Left lobe of liver (tissue), 2 donors: ENCODE results near the gene MADD. TPM values are rescaled to one million over a fixed set of nuclear protein-coding genes. Genes with fewer than 3 reads are reported as not detected.

Experiments used
- ATAC-seq: fragments of 200-7000 bp; cut with Tn5 transposase; one replicate; pipeline ENCODE4 v1.9.1; 2020; ENCODE audit warnings: mild to moderate bottlenecking, moderate library complexity
- DNase-seq: peaks from one replicate; pipeline ENCODE4 v3.0.0-alpha.2; 2020; ENCODE audit warnings: low spot score
- total RNA-seq: library from RNA; stranded (reverse); gene quantifications from one replicate; pipeline ENCODE4 v1.2.1, GENCODE V29; 2021
- donor health status: DM: no; HTN: no; CAD: no; lungs with moderate emphysema.
- donor health status: DM: no; HTN: yes; CAD: no.

MADD gene
- total RNA-seq, 1 donor from 2014 or later: 24.4 TPM

GRCh38 chr11:47355283-47356128, 85.6 kb downstream of the MADD start:
- ATAC-seq: peak; percentile 97
- DNase-seq: peak; percentile 95

- ATAC-seq: no peak
- no peak for DNase-seq
Measured at GRCh38 chr11:47356129-47356997, 86.4 kb downstream of the MADD start.

- DNase-seq: no peak
Measured at GRCh38 chr11:47356998-47357329, 87.0 kb downstream of the MADD start.

GRCh38 chr11:47357985-47358730, 88.2 kb downstream of the MADD start:
- DNase-seq: no peak
- ATAC-seq: no peak

More at GRCh38 chr11:47356998-47357329, 87.0 kb downstream of the MADD start:
- no peak for ATAC-seq

- no peak for ATAC-seq
- DNase-seq: no peak
Measured at GRCh38 chr11:47358731-47359051, 88.8 kb downstream of the MADD start.

GRCh38 chr11:47359162-47359561, 89.2 kb downstream of the MADD start:
- ATAC-seq (no peak), DNase-seq (no peak)

GRCh38 chr11:47359586-47359985, 89.7 kb downstream of the MADD start:
- DNase-seq (no peak), ATAC-seq (no peak)

- ATAC-seq (no peak), DNase-seq (no peak)
Measured at GRCh38 chr11:47360341-47360740, 90.4 kb downstream of the MADD start.

GRCh38 chr11:47361419-47361818, 91.5 kb downstream of the MADD start:
- DNase-seq (no peak), ATAC-seq (no peak)

GRCh38 chr11:47366020-47366490, 96.1 kb downstream of the MADD start:
- ATAC-seq: no peak

GRCh38 chr11:47369676-47370075, 99.7 kb downstream of the MADD start:
- ATAC-seq (no peak), DNase-seq (no peak)

More at GRCh38 chr11:47366020-47366490, 96.1 kb downstream of the MADD start:
- DNase-seq: no peak

- DNase-seq: no peak
- ATAC-seq: no peak
Measured at GRCh38 chr11:47372422-47372821, 102.5 kb downstream of the MADD start.

- DNase-seq: peak; percentile 83
- ATAC-seq: peak; percentile 92
Measured at GRCh38 chr11:47373876-47374719, 104.2 kb downstream of the MADD start.

- ATAC-seq (no peak), DNase-seq (no peak)
Measured at GRCh38 chr11:47374720-47375019, 104.7 kb downstream of the MADD start.

- DNase-seq: no peak
- ATAC-seq: no peak
Measured at GRCh38 chr11:47375020-47375419, 105.1 kb downstream of the MADD start.

GRCh38 chr11:47375546-47376085, 105.7 kb downstream of the MADD start:
- ATAC-seq: no peak
- DNase-seq: no peak

GRCh38 chr11:47376107-47376524, 106.2 kb downstream of the MADD start:
- DNase-seq (no peak), ATAC-seq (no peak)

GRCh38 chr11:47376525-47377371, 106.8 kb downstream of the MADD start:
- peak; percentile 50 for ATAC-seq
- no peak for DNase-seq

- no peak for DNase-seq
- ATAC-seq: peak; percentile 9
Measured at GRCh38 chr11:47377571-47378009, 107.7 kb downstream of the MADD start.
